Stimulated activated CD4-positive, alpha-beta T cell treated with anti-CD3 and anti-CD28 coated beads, Interleukin-1b, Interleukin-23, amount 100 ng/mL, for 1 hour (primary cell): ENCODE measurements around the gene CCDC71.

ENCODE experiments used
- DNase-seq, 2 donors: peaks; one replicate each; pipeline ENCODE4 v3.0.0-alpha.2; 2020; ENCODE audit warnings: low read depth in 2 of 2

CCDC71 gene

DNA sequence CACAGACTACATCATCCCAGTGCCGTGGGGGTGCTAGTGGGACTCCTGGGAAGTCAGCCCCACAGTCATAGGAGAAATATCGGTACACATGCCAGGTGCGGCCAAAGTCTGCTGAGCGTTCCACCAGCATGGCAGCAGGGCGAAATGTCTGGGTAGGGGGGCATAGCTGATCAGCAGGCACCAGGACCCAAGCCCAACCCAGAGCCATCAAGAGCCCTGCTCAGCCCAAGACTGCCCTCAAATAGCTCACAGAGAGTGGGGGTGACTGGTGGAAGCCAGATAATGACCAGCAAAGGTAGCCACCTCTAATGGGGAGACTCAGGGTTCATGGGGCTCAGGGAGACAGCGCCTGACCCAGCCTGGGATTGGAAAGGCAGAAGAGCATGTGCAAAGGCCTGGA is 34.6 kb downstream of the CCDC71 start:
- no peak for DNase-seq

DNA sequence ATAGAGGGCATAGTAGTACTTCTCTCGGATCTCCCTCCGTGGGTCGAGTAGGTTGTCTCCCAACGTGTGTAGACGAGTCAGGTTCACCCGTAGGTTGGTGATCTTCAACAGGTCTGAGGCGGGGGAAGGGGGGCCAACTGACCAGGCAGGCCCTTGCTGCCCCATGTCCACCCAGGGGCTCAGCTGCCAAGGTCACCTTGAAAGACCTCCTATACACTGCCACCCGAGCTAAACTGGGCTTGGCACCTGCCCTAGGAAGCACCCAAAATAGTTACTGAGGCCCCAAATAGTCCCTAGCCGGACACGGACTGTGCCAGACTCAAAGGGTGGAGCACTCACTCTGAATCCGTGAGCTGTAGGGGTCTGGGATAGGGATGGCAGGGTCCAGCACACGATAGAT is 35.1 kb downstream of the CCDC71 start:
- DNase-seq: no peak

DNA sequence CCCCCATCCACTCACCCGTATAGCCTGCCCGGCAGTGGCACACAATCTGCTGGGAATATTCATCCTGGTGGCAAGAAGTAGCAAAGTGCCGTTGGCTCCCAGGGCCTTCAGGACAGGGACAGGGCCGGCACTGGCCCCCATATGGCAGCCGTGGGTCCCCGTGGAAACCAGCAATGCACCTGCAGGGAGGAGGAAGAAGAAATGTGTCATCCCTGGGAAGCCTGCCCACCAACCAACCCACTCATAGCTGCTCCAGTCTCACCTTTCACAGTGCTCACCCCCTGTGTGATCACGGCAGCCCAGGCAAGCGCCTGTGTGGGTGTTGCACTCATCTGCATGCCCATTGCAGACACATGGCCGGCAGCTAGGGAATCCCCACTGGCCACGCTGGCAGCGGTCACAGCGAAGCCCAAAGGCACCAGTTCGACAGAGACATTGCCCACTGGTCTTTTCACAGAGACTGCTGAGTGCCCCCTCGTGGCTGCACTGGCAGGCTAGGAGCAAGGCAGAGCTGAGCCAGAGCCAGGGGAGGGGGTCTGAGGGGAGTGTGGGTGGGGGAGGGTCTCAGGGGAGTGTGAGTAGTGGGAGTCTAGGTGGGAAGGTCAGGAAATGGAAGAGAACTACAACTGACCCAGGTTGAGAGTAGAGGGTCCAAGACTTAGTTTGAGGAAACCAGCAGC is 41.0 kb downstream of the CCDC71 start:
- DNase-seq: no peak

DNA sequence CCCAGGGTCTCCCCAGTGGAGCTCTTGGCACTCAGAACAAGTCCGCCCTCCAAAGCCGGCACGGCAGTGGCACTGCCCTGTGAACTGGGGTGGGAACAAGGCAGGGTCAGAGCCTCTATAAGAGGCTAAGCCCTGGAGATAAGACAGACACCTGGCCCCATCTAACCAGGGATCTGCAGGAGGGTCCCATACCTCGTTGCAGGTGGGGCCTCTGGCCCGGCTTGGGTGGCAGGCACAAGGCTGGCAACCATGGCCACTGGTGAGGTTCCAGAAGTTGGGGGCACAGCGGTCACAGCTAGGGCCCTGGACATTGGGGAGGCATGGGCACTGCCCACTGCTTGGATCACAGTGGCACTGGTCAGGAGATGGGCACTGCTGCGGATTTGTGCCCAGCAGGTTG is 41.9 kb downstream of the CCDC71 start:
- DNase-seq: no peak

DNA sequence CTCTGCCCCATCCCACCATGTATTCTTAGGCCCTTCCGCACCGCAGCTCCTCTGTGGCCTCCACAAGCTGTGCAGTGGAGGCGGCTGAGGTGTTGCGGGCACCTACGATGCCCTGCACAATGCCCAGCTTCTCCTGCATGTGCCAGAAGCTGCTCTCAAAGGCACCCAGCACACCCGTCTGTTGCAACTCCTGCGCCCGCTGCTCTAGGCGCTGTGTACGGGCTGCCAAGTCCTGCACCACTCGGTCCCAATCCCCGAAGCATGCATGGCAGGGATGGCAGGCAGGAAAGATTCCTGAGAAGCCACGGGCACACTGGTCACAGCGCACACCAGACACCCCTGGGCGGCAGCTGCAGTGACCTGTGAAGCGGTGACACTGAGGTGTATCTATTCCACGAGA is 42.4 kb downstream of the CCDC71 start:
- no peak for DNase-seq

DNA sequence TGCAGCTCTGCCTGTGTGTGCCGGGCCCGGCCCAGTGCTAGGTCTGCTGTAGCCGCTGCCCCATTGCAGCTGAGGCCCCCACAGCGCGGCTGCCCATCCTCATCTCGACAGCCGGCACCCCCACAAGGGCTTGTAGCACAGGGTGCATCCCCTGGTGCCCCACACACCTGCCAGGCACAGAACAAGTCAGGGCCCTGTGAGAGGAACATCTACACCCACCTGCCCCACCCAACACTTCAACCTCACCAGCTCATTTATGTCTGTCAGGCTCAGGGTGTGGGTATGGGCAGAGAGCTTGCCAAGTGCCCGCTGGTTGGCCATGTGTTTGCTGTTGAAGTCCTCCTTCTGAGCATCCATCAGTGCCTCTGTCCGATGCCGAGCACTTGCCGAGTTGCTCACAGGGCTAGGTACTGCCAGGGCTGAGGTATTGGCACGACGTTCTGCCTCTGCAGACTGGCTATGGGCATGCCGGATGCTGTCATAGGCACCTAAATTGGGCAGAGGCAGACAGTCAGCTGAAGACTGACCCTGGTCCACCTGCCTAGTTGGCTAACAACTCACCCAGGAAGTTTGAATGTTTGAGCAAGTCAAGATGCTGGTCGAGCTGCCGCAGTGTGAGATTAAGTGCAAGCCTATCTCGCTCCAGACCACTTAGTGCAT is 43.1 kb downstream of the CCDC71 start:
- no peak for DNase-seq

DNA sequence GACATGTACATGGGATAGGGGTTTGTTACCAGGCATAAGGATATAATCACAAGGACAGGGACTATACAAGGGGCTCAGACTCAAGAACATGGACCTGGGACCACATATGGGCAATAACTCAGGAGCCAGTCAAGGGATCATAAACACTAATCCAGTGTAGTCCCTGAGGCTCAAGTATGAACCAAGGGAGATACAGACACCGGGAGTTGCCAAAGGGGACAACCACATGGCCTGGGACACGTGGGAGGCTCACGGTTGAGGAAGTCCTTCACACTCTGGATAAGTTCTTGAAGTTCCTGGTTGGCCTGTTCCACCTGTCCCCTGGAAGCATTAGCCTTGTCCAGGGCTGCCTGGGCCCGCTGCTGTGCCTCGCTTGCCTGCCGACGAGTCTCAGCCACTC is 43.7 kb downstream of the CCDC71 start:
- no peak for DNase-seq

DNA sequence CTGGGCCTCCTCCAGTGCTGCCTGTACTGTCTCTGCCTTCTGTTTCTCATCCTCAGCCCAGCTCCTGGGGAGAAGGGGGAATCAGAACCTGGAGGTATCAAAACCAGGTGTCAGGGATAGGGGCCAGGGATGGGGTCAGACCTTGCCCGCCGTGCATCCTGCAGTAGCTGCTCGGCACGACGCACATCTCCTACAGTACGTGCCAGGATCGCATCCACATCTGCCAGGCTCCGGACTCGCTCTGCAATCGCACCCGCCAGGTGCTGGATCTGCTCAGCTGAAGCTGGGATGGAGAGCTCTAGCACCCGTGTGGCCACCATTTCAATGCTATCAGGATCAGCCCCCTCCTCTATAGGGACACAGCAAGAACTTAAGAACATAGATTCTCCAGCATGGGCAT is 44.1 kb downstream of the CCDC71 start:
- no peak for DNase-seq

DNA sequence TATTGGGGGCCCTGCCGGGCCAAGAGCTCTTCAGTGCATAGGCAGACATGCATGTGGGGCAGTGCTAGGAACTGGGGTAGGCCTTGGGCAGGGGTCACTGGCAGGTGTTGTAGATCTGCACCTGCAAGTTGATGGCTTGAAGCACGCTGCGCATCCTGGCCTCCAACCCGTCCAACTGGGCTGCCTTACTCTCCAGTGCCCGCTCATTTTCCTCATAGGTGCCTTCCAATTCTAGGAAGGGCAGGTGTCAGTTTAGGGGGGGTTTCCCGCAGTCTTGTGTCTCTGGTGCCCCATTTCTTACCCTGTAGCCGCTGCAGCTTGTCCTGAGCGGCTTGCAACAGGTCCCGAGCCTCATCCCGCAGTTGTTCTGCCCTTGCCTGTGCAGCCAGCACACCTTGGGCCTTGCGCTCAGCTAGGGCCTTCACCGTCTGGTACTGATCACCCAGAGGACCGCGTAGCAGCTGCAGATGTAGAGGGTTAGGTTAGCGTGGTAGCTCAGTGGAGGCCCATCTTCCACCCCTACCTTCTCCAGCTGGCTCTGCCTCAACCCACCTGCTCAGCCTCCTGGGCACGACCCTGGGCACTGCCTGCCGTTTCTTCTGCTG is 44.9 kb downstream of the CCDC71 start:
- no peak for DNase-seq

DNA sequence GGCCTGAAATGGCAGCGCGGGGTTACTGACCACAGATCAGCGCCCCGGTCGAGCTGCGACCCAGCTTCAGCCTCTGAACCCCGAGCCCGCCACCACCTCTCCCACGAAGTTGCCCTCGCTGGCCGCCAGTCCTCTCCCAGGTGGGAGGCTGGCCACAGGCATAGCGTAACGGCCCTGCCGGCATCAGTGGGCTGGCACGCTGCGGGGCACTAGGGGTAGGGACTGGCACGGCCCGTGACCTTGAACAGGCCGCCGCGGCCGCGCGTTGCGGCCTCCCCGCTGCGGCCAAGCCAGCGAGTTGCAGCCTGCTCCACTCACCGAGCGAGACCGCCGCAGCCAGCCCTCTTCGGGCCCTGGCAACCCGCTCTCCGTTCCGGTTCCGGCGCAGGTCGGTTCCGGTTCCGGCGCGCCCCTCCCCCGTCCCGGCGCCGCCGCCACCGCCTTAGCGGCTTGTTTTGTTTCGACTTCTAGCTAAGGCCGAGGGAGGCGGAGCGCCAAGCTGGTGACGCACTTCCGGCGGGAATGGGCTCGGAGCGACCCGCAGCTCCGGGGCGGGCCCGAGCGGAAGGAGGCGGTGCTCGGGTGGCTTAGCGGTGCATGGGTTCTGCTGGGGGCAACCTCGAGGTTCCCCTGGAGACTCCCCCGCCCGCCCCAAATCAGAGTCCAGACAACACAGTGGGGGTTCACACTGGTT is 45.5 kb downstream of the CCDC71 start, which contains the start of gene USP19:
Gene USP19 (minus strand): TSS at position 386 of the 694 bp plus-strand sequence. CDS start 1,678 bp downstream, outside the sequence.
- peak; percentile 80 to 86 for DNase-seq

DNA sequence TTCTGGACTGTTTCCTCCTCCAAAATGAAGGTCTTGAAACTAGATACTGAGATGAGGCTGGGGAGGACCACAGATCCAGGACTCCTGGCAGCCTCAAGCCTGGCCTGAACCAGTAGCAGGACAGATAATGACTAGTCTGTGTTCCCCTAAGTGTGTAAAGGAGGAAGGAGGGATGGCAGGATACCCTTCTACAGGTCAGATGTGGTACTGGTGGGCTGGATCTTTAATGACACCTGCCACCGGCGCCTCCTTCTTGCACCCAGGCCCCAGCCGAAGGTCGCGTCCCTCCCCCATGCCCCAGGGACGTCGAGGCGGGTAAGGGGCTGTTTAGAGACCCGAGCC is 46.1 kb downstream of the CCDC71 start:
- no peak for DNase-seq

DNA sequence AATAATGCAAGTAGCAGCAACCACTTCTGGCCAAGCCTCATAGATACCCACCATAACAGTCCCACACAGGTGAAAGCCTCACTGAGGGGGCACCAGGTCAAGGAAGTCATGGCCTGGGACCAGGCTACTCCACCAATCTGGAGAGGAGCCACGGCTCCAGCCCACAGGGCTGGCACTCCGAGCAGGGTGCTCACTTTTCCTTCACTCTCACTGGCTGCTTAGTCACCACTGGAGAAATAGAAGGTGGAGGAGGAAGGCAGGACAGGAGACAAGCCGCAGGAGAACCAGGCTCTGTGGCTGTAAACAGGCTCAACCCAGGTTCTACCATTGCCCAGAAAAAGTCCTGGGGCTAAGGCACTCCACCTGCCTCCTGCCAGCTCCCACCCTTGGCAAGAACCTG is 46.7 kb downstream of the CCDC71 start:
- DNase-seq: no peak

DNA sequence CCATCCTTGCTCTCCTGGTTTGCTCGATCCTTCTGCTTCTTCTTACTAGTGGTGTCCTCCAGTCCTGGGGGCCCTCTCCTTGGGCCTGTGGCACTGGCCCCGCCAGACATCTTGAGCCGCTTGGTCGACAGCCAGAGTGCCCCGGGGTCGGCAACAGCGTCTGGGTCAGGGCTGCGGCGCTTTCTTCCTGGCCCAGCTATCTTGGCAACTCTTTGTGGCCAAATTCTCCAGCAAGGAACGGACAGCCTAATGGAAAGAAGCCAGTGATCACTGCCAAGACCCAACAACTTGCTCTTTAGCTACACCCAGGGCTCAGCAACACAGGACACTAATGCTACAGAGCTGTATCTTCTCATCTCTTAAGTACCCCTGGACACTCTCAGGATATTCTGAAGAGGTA is 47.1 kb downstream of the CCDC71 start:
- no peak for DNase-seq
